Measurements from ENCODE around the gene GIMAP7. TPM values are rescaled to one million over a fixed set of nuclear protein-coding genes. Genes with fewer than 3 reads are reported as not detected.
"Not testable (repeated sequence)": the region's sequence is repeated elsewhere in the genome, so short reads cannot be mapped to it uniquely, and the experiment has no call there.

Gene GIMAP7
- total and polyA plus RNA-seq, 2 experiments from 2014 or later: not detected

DNA sequence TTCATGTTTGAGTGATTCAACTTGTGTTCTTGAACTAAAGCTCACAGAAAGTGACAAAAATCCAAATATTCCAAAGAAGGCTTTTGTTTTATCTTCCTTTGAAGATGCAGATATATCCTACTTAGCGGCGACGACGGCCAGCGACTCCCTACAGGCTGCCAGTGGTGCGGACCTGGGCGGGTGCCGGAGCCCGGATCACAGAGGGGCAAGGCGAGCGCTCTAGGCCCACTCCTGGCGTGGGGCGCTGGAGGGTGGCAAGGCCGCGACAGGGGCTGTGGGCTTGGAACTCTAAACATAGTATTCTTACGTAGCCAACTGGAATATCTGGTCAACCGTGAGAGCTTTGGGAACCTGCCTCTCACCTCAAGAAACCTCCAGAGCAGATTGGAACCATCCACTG, 914 bp upstream of the GIMAP7 start:
- no peak for DNase-seq (ENCODE audit: low read depth in 1 of 2, low spot score in 1 of 2)
- Histone ChIP-seq H3K27ac (no peak overlapping the region), H3K4me3 (no peak overlapping the region), H3K4me1 (ENCODE audit: low read depth) (no peaks in the 10 kb centered on the region), H3K27me3 (no peaks in the 10 kb centered on the region), H3K36me3 (no peaks in the 10 kb centered on the region), H3K9me3 (ENCODE audit: low read depth) (no peaks in the 10 kb centered on the region)
- TF ChIP-seq, protein P1, sequence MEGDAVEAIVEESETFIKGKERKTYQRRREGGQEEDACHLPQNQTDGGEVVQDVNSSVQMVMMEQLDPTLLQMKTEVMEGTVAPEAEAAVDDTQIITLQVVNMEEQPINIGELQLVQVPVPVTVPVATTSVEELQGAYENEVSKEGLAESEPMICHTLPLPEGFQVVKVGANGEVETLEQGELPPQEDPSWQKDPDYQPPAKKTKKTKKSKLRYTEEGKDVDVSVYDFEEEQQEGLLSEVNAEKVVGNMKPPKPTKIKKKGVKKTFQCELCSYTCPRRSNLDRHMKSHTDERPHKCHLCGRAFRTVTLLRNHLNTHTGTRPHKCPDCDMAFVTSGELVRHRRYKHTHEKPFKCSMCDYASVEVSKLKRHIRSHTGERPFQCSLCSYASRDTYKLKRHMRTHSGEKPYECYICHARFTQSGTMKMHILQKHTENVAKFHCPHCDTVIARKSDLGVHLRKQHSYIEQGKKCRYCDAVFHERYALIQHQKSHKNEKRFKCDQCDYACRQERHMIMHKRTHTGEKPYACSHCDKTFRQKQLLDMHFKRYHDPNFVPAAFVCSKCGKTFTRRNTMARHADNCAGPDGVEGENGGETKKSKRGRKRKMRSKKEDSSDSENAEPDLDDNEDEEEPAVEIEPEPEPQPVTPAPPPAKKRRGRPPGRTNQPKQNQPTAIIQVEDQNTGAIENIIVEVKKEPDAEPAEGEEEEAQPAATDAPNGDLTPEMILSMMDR (IDR thresholded peaks at IDR 0.05; ENCODE audit: low read depth, low read length): no peak

DNA sequence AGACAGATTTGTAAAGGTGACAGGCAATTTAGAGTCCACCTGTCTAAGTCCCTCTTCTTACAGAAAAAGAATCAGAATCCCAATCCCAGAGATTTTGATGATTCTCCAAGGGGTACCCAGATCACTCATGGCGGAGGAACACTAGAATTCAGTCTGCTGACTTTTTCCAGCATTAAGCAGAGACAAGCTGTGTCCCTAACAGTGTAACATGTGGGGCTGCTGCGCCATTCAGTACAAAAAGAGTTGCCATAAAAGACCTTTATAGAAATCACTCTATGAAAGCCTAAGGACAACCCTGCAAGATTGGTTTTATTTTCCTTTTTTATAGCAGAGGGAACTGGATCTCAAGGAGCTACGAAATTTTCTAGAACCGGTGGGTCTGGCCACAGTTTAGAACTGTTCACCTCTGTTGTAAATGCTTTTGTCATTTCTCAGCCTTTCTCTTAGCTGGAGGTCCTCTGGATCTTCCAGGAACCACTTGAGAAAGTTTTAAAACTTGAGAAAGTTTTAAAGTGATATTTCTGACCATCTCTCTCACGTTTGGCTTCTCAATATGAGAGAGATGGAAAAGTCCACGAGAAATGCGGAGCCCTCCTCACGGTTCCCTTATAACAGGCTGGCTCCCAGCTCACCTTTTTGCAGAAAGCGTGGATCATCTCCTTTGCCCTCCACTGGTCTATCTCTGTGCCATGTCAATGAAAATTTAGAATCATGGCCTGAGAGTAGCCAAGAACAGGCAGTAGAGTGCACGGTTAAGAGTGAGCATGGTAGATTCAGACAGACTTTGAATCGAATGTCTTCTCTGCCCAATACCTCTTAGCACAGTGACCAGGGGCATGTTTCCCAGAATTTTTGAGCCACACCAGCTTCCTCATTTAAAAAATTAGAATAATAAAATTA, 826 bp downstream of the GIMAP7 start:
- Histone ChIP-seq H3K4me1 (ENCODE audit: low read depth) (no peaks in the 10 kb centered on the region), H3K4me3 (no peak overlapping the region), H3K9me3 (ENCODE audit: low read depth) (no peaks in the 10 kb centered on the region), H3K36me3 (no peaks in the 10 kb centered on the region), H3K27ac (no peak overlapping the region), H3K27me3 (no peaks in the 10 kb centered on the region)
- TF ChIP-seq, protein P1 (IDR thresholded peaks at IDR 0.05; ENCODE audit: low read depth, low read length): no peak
- no peak for DNase-seq (ENCODE audit: low read depth in 1 of 2, low spot score in 1 of 2)

DNA sequence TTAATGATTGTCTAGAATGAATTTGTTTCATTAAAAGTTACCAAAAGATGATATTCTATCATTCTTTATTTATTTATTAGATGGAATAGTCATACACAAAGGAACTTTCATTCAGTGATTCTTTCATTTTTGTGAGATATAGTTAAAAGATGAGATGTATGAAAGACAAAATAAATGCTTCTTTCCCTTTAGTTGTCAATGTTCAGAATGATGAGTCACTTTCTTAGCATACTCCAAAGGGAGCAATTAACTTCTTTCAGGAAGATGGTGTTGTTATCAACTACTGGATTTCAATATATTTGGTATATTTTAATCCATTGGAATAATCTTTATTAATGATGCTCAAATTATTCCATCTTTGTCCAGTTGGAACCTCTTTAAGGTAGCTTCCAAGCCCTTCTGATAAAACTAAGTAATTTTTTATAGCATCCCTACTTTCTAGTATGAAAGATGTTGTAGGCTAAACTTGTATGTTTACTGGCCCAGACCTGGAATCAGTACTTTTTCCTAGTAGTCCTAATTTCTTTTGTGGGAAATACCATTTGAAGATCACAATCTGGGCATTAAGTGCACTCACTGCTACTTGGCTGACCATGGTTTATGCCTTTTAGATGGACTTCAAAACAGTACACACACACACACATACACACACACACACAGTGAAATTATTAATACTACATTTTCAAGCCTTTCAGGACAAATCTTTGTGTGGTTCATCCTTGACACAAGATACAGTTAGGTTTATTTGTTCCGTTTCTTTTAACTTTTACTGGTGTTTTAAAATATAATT, 2.5 kb downstream of the GIMAP7 start:
- Histone ChIP-seq H3K27me3 (no peaks in the 10 kb centered on the region), H3K27ac (no peak overlapping the region), H3K4me3 (no peak overlapping the region), H3K36me3 (no peaks in the 10 kb centered on the region), H3K4me1 (ENCODE audit: low read depth) (no peaks in the 10 kb centered on the region), H3K9me3 (ENCODE audit: low read depth) (no peaks in the 10 kb centered on the region)
- DNase-seq (ENCODE audit: low read depth in 1 of 2, low spot score in 1 of 2): no peak
- TF ChIP-seq, protein P1 (IDR thresholded peaks at IDR 0.05; ENCODE audit: low read depth, low read length): no peak

DNA sequence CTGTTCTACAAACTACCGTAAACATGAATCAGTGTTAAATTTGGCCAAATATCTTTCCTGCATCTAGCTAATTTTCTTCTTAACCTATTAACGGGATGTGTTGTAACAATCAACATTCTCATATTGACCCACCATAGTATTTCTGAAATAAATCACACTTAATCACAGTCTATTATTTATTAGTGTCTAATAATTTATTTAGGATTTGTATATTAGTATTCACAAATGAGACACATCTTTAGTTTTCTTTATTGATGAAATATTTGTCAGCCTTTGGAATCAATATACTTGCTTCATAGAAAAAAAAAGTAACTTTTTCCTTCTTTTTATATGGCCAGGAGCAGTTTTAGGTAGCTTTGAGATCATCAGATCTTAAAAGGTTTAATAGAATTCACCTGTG, 4.6 kb downstream of the GIMAP7 start:
- Histone ChIP-seq H3K36me3 (no peaks in the 10 kb centered on the region), H3K4me1 (ENCODE audit: low read depth) (no peaks in the 10 kb centered on the region), H3K4me3 (no peak overlapping the region), H3K9me3 (ENCODE audit: low read depth) (no peaks in the 10 kb centered on the region), H3K27me3 (no peaks in the 10 kb centered on the region), H3K27ac (no peak overlapping the region)
- no peak for DNase-seq (ENCODE audit: low read depth in 1 of 2, low spot score in 1 of 2)
- TF ChIP-seq, protein P1 (IDR thresholded peaks at IDR 0.05; ENCODE audit: low read depth, low read length): no peak

DNA sequence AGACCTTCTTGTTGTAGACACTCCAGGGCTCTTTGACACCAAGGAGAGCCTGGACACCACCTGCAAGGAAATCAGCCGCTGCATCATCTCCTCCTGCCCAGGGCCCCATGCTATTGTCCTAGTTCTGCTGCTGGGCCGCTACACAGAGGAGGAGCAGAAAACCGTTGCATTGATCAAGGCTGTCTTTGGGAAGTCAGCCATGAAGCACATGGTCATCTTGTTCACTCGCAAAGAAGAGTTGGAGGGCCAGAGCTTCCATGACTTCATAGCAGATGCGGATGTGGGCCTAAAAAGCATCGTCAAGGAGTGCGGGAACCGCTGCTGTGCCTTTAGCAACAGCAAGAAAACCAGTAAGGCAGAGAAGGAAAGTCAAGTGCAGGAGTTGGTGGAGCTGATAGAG, 5.5 kb downstream of the GIMAP7 start:
- Histone ChIP-seq H3K27me3 (no peaks in the 10 kb centered on the region), H3K9me3 (ENCODE audit: low read depth) (no peaks in the 10 kb centered on the region), H3K36me3 (no peaks in the 10 kb centered on the region), H3K27ac (no peak overlapping the region), H3K4me3 (no peak overlapping the region), H3K4me1 (ENCODE audit: low read depth) (no peaks in the 10 kb centered on the region)
- no peak for DNase-seq (ENCODE audit: low read depth in 1 of 2, low spot score in 1 of 2)
- TF ChIP-seq, protein P1 (IDR thresholded peaks at IDR 0.05; ENCODE audit: low read depth, low read length): no peak

DNA sequence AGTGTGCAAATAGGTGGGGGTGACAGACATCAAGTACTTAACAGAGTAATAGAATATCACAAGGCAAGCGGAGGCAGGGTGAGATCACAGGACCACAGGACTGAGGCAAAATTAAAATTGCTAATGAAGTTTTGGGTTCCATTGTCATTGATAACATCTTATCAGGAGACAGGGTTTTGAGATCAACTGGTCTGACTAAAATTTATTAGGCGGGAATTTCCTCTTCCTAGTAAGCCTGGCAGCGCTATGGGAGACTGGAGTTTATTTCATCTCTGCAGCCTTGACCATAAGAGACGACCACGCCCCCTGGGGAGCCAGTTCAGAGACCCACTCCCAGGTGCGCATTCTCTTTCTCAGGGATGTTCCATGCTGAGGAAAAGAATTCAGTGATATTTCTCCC, 8.3 kb downstream of the GIMAP7 start:
- H3K4me3 ChIP-seq; H3K27ac ChIP-seq; H3K27me3 ChIP-seq; H3K9me3 ChIP-seq (ENCODE audit: low read depth); DNase-seq (ENCODE audit: low read depth in 1 of 2, low spot score in 1 of 2); H3K4me1 ChIP-seq (ENCODE audit: low read depth); H3K36me3 ChIP-seq: not testable (repeated sequence)
